A549 (cell line): ENCODE results near the gene GLO1.

Experiments
- HEYL ChIP-seq: fragments of 250-450 bp; sonication (Bioruptor Pico); IDR thresholded peaks from 2 replicates; pipeline ENCODE4 v1.8.0; 2021; ENCODE audit warnings: mild to moderate bottlenecking, moderate library complexity
- HOXA7 ChIP-seq: fragments of 250-450 bp; sonication (Bioruptor Pico); IDR thresholded peaks from 2 replicates; pipeline ENCODE4 v1.5.0; 2020; ENCODE audit warnings: mild to moderate bottlenecking, moderate library complexity
- POLR2A ChIP-seq: IDR thresholded peaks from 2 replicates; pipeline ENCODE4 v1.6.1; 2012; ENCODE audit warnings: mild to moderate bottlenecking, low read length
- POLR2AphosphoS2 ChIP-seq: conservative IDR thresholded peaks from 2 replicates; pipeline ENCODE4 v1.6.1; 2012; ENCODE audit warnings: low read length, improper control_type of control experiment, inconsistent platforms
- SREBF2 ChIP-seq: fragments of 450-650 bp; IDR thresholded peaks from 2 replicates; pipeline ENCODE4 v1.6.1; 2014; ENCODE audit warnings: mild to moderate bottlenecking, moderate library complexity
- TF ChIP-seq, protein P1 (sequence below): fragments of >200 bp; sonication (Bioruptor Twin); formaldehyde crosslinking; IDR thresholded peaks from 3 replicates; pipeline ENCODE4 v1.5.1; 2016
- TF ChIP-seq, protein P2 (sequence below): fragments of 200-600 bp; sonication (generic); IDR thresholded peaks from 2 replicates; pipeline ENCODE4 v1.6.1; 2016; ENCODE audit warnings: antibody characterized with exemption, mild to moderate bottlenecking, moderate library complexity

DNA sequence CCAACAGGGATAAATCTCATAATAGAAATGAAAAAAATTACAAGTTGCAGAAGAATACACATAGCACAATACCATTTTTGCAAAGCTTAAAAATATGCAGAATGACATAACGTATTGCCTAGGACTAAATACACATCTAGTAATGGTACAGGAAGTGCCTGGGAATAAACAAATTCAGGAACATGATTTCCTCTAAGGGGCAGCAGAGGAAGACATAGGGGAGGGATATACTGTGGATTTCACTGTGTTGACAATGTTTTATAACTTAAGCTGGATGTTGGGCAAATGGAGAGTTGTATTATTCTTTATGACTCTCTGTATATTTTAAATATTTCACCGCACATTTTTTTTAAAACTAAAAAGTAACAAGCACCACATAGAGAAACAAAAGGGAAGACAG, 5.6 kb upstream of the GLO1 start:
- TF ChIP-seq, protein P1, sequence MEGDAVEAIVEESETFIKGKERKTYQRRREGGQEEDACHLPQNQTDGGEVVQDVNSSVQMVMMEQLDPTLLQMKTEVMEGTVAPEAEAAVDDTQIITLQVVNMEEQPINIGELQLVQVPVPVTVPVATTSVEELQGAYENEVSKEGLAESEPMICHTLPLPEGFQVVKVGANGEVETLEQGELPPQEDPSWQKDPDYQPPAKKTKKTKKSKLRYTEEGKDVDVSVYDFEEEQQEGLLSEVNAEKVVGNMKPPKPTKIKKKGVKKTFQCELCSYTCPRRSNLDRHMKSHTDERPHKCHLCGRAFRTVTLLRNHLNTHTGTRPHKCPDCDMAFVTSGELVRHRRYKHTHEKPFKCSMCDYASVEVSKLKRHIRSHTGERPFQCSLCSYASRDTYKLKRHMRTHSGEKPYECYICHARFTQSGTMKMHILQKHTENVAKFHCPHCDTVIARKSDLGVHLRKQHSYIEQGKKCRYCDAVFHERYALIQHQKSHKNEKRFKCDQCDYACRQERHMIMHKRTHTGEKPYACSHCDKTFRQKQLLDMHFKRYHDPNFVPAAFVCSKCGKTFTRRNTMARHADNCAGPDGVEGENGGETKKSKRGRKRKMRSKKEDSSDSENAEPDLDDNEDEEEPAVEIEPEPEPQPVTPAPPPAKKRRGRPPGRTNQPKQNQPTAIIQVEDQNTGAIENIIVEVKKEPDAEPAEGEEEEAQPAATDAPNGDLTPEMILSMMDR = no peak
- TF ChIP-seq HEYL (no peak), SREBF2 (no peak), HOXA7 (CRISPR knock-in tag) (no peak), POLR2AphosphoS2 (no peak), POLR2A (no peak)
- TF ChIP-seq, protein P2, sequence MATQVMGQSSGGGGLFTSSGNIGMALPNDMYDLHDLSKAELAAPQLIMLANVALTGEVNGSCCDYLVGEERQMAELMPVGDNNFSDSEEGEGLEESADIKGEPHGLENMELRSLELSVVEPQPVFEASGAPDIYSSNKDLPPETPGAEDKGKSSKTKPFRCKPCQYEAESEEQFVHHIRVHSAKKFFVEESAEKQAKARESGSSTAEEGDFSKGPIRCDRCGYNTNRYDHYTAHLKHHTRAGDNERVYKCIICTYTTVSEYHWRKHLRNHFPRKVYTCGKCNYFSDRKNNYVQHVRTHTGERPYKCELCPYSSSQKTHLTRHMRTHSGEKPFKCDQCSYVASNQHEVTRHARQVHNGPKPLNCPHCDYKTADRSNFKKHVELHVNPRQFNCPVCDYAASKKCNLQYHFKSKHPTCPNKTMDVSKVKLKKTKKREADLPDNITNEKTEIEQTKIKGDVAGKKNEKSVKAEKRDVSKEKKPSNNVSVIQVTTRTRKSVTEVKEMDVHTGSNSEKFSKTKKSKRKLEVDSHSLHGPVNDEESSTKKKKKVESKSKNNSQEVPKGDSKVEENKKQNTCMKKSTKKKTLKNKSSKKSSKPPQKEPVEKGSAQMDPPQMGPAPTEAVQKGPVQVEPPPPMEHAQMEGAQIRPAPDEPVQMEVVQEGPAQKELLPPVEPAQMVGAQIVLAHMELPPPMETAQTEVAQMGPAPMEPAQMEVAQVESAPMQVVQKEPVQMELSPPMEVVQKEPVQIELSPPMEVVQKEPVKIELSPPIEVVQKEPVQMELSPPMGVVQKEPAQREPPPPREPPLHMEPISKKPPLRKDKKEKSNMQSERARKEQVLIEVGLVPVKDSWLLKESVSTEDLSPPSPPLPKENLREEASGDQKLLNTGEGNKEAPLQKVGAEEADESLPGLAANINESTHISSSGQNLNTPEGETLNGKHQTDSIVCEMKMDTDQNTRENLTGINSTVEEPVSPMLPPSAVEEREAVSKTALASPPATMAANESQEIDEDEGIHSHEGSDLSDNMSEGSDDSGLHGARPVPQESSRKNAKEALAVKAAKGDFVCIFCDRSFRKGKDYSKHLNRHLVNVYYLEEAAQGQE = no peak
